SK-N-SH (cell line): ENCODE data around the gene COPZ1. TPM values are rescaled to one million over a fixed set of nuclear protein-coding genes. Genes with fewer than 3 reads are reported as not detected.

Experiments used
- CTCF ChIA-PET: fragments of 300-600, 350-600 bp; formaldehyde crosslinking; extraction: SDS; loops from one replicate; lab custom pipeline; 2021; lab: Yijun Ruan, JAX
- POLR2A ChIA-PET: fragments of 350-600 bp; sonication (Branson Sonifier 250); formaldehyde crosslinking; extraction: SDS; loops from one replicate; lab custom pipeline; 2020; ENCODE audit warnings: antibody characterized with exemption, inconsistent platforms; lab: Yijun Ruan, JAX
- DNase-seq: peaks from one replicate; pipeline ENCODE4 v3.0.0; 2012
- H2AFZ ChIP-seq: fragments of 200-600 bp; sonication (generic); 2 replicates; pipeline ENCODE4 v1.8.1; 2016; ENCODE audit warnings: antibody characterized with exemption, mild to moderate bottlenecking, low read depth
- H3F3A ChIP-seq: fragments of 200-600 bp; sonication (generic); replicated peaks from 2 replicates; pipeline ENCODE3; 2016; ENCODE audit warnings: antibody characterized with exemption, mild to moderate bottlenecking; ENCODE audit not compliant: insufficient read depth
- H3K27ac ChIP-seq, 2 experiments: fragments of 200-500 bp in 1 of 2; fragments of 200-600 bp in 1 of 2; sonication (Bioruptor generic) in 1 of 2; sonication (generic), shearing (Covaris generic) in 1 of 2; 2 replicates each; pipeline versions ENCODE4 v1.5.1 to v1.6.1; 2014 to 2016; ENCODE audit warnings: low read depth in 2 of 2, inconsistent platforms in 1 of 2, low read length in 1 of 2, mild to moderate bottlenecking in 1 of 2, mixed read lengths in 1 of 2
- H3K27me3 ChIP-seq: fragments of 200-600 bp; sonication (generic), shearing (Covaris generic); 2 replicates; pipeline ENCODE4 v1.6.1; 2016; ENCODE audit warnings: mixed run types; ENCODE audit not compliant: insufficient read depth
- H3K36me3 ChIP-seq, 2 experiments: fragments of 200-500 bp in 1 of 2; fragments of 200-600 bp in 1 of 2; sonication (Bioruptor generic) in 1 of 2; sonication (generic) in 1 of 2; replicated peaks in 1 of 2; 2 replicates each; pipeline versions ENCODE3 to v1.5.1; 2014 to 2016; ENCODE audit warnings: low read length in 1 of 2, mild to moderate bottlenecking in 1 of 2; ENCODE audit not compliant: insufficient read depth in 2 of 2, control insufficient read depth in 1 of 2
- H3K4me1 ChIP-seq, 2 experiments: fragments of 200-500 bp in 1 of 2; fragments of 200-600 bp in 1 of 2; sonication (Bioruptor generic) in 1 of 2; sonication (generic), shearing (Covaris generic) in 1 of 2; 2 replicates each; pipeline versions ENCODE4 v1.5.1 to v1.6.1; 2014 to 2016; ENCODE audit warnings: low read depth in 1 of 2, low read length in 1 of 2, mixed run types in 1 of 2; ENCODE audit not compliant: insufficient read depth in 2 of 2, control insufficient read depth in 1 of 2
- H3K4me2 ChIP-seq: fragments of 200-600 bp; sonication (generic), shearing (Covaris generic); 2 replicates; pipeline ENCODE4 v1.6.1; 2017; ENCODE audit warnings: mixed run types
- H3K4me3 ChIP-seq, 2 experiments: fragments of 200-500 bp in 1 of 2; fragments of 200-600 bp in 1 of 2; sonication (Bioruptor generic) in 1 of 2; sonication (generic), shearing (Covaris generic) in 1 of 2; 2 replicates each; pipeline versions ENCODE4 v1.5.1 to v1.8.1; 2014 to 2016; ENCODE audit warnings: low read depth in 2 of 2, inconsistent platforms in 1 of 2, low read length in 1 of 2, mild to moderate bottlenecking in 1 of 2, mixed read lengths in 1 of 2, moderate library complexity in 1 of 2
- H3K79me2 ChIP-seq: fragments of 200-600 bp; sonication (generic); 2 replicates; pipeline ENCODE4 v1.8.1; 2017; ENCODE audit warnings: mild to moderate bottlenecking; ENCODE audit not compliant: insufficient read depth
- H3K9ac ChIP-seq: fragments of 200-600 bp; sonication (generic); 2 replicates; pipeline ENCODE4 v1.6.1; 2017; ENCODE audit warnings: mixed run types
- H3K9me2 ChIP-seq: fragments of 200-600 bp; sonication (generic); 2 replicates; pipeline ENCODE4 v1.6.1; 2017; ENCODE audit warnings: mixed run types
- H3K9me3 ChIP-seq: fragments of 200-600 bp; sonication (generic); 2 replicates; pipeline ENCODE4 v1.6.1; 2017; ENCODE audit warnings: mixed run types, mild to moderate bottlenecking, moderate library complexity
- H4K20me1 ChIP-seq: fragments of 200-600 bp; sonication (generic); 2 replicates; pipeline ENCODE4 v1.6.1; 2017; ENCODE audit warnings: mild to moderate bottlenecking, mixed run types; ENCODE audit not compliant: insufficient read depth
- FOSL2 ChIP-seq: IDR thresholded peaks from 2 replicates; pipeline ENCODE4 v1.4.0; 2012; ENCODE audit warnings: low read depth, mild to moderate bottlenecking, moderate library complexity, borderline replicate concordance
- FOXM1 ChIP-seq: IDR thresholded peaks from 2 replicates; pipeline ENCODE4 v1.4.0; 2012; ENCODE audit warnings: low read depth, mild to moderate bottlenecking
- GATA2 ChIP-seq: sonication (generic); formaldehyde crosslinking; IDR thresholded peaks from 2 replicates; pipeline ENCODE4 v1.5.0; 2020; ENCODE audit warnings: mild to moderate bottlenecking, missing genetic modification reagents
- MEF2A ChIP-seq: IDR thresholded peaks from 2 replicates; pipeline ENCODE4 v1.4.0; 2012; ENCODE audit warnings: low read depth, borderline replicate concordance
- MXI1 ChIP-seq: IDR thresholded peaks from 2 replicates; pipeline ENCODE4 v1.6.1; 2012; ENCODE audit warnings: mild to moderate bottlenecking, low read depth, low read length, improper control_type of control experiment
- NFIC ChIP-seq: IDR thresholded peaks from 2 replicates; pipeline ENCODE4 v1.4.0; 2012; ENCODE audit warnings: borderline replicate concordance
- NRF1 ChIP-seq: IDR thresholded peaks from 2 replicates; pipeline ENCODE4 v1.6.1; 2012; ENCODE audit warnings: low read depth, mild to moderate bottlenecking, low read length
- POLR2AphosphoS5 ChIP-seq: IDR thresholded peaks from 2 replicates; pipeline ENCODE4 v1.6.1; 2012; ENCODE audit warnings: low read depth, low read length
- RAD21 ChIP-seq: IDR thresholded peaks from 2 replicates; pipeline ENCODE4 v1.6.1; 2012; ENCODE audit warnings: mild to moderate bottlenecking, low read length
- RCOR1 ChIP-seq: fragments of 150-350 bp; IDR thresholded peaks from 2 replicates; pipeline ENCODE4 v1.6.1; 2017; ENCODE audit warnings: antibody characterized with exemption, low read length
- RFX5 ChIP-seq: IDR thresholded peaks from 2 replicates; pipeline ENCODE4 v1.6.1; 2012; ENCODE audit warnings: mild to moderate bottlenecking, improper control_type of control experiment, low read length
- SIN3A ChIP-seq: IDR thresholded peaks from 2 replicates; pipeline ENCODE4 v1.6.1; 2012; ENCODE audit warnings: low read depth, mild to moderate bottlenecking, low read length, moderate library complexity, borderline replicate concordance
- TAF1 ChIP-seq: IDR thresholded peaks from 2 replicates; pipeline ENCODE4 v1.6.1; 2012; ENCODE audit warnings: low read depth, mild to moderate bottlenecking, low read length, moderate library complexity, borderline replicate concordance
- TCF12 ChIP-seq: IDR thresholded peaks from 2 replicates; pipeline ENCODE4 v1.4.0; 2012
- TEAD4 ChIP-seq: IDR thresholded peaks from 2 replicates; pipeline ENCODE4 v1.4.0; 2012; ENCODE audit warnings: mild to moderate bottlenecking, borderline replicate concordance; ENCODE audit not compliant: insufficient read depth
- WGBS: methylation state at CpG from one replicate; pipeline ENCODE4 v1.1.6; 2017; ENCODE audit warnings: low lambda C conversion rate; 5-methylcytosine and 5-hydroxymethylcytosine counted together
- polyA plus RNA-seq, 3 experiments: library from polyadenylated mRNA; depleted of rRNA; stranded (reverse); fragments of >200 nt; gene quantifications; 2 replicates each; pipeline ENCODE4 v1.2.3, GENCODE V29; 2012
- TF ChIP-seq, protein P1 (sequence below): IDR thresholded peaks from 2 replicates; pipeline ENCODE4 v1.4.0; 2012; ENCODE audit warnings: low read depth, borderline replicate concordance
- TF ChIP-seq, protein P2 (sequence below): IDR thresholded peaks from 2 replicates; pipeline ENCODE4 v1.6.1; 2012; ENCODE audit warnings: mild to moderate bottlenecking, low read depth, low read length, moderate library complexity
- TF ChIP-seq, protein P3 (sequence below): IDR thresholded peaks from 2 replicates; pipeline ENCODE4; 2012

Gene COPZ1
- polyA plus RNA-seq, 1 of the 3 experiments (the other 2 are of a cell fraction): 111 TPM

DNA sequence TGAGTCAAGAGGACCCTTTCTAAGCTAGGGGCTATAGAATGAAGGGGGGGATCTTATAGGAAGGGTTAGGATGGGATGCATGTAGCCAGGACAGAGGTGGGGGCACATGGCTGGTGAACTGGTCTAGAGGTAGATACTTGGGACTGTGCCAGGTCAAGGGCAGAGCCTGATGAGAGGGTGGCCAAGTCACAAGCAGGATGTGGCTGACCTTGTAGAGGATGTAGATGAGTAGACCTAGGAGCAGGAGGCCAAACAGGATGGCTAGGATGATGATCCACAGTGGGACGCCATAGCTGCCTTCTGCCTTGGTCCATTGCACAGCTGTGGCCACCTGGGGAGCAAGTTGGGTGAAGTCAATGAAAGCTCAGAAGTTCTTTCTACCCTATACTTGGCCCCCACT is 72.2 kb downstream of the COPZ1 start:
- Histone ChIP-seq H3K9me3 (no peaks in the 10 kb centered on the region), H3K4me2 (no peak overlapping the region), H3K27me3 (no peaks in the 10 kb centered on the region), H4K20me1 (no peaks in the 10 kb centered on the region)
- WGBS: 100% methylated on average over 1 of the region's 1 CpG
- no peak for TF ChIP-seq TEAD4
- TF ChIP-seq MEF2A: no peak
- TF ChIP-seq GATA2 (CRISPR knock-in tag): no peak
- no peak for TF ChIP-seq NFIC
- TF ChIP-seq, protein P1, sequence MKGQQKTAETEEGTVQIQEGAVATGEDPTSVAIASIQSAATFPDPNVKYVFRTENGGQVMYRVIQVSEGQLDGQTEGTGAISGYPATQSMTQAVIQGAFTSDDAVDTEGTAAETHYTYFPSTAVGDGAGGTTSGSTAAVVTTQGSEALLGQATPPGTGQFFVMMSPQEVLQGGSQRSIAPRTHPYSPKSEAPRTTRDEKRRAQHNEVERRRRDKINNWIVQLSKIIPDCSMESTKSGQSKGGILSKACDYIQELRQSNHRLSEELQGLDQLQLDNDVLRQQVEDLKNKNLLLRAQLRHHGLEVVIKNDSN: no peak
- TF ChIP-seq, protein P2, sequence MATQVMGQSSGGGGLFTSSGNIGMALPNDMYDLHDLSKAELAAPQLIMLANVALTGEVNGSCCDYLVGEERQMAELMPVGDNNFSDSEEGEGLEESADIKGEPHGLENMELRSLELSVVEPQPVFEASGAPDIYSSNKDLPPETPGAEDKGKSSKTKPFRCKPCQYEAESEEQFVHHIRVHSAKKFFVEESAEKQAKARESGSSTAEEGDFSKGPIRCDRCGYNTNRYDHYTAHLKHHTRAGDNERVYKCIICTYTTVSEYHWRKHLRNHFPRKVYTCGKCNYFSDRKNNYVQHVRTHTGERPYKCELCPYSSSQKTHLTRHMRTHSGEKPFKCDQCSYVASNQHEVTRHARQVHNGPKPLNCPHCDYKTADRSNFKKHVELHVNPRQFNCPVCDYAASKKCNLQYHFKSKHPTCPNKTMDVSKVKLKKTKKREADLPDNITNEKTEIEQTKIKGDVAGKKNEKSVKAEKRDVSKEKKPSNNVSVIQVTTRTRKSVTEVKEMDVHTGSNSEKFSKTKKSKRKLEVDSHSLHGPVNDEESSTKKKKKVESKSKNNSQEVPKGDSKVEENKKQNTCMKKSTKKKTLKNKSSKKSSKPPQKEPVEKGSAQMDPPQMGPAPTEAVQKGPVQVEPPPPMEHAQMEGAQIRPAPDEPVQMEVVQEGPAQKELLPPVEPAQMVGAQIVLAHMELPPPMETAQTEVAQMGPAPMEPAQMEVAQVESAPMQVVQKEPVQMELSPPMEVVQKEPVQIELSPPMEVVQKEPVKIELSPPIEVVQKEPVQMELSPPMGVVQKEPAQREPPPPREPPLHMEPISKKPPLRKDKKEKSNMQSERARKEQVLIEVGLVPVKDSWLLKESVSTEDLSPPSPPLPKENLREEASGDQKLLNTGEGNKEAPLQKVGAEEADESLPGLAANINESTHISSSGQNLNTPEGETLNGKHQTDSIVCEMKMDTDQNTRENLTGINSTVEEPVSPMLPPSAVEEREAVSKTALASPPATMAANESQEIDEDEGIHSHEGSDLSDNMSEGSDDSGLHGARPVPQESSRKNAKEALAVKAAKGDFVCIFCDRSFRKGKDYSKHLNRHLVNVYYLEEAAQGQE: no peak
- TF ChIP-seq FOXM1: no peak
- no peak for TF ChIP-seq TAF1
- no peak for TF ChIP-seq SIN3A
- no peak for TF ChIP-seq RFX5
- no peak for TF ChIP-seq POLR2AphosphoS5
- TF ChIP-seq, protein P3, sequence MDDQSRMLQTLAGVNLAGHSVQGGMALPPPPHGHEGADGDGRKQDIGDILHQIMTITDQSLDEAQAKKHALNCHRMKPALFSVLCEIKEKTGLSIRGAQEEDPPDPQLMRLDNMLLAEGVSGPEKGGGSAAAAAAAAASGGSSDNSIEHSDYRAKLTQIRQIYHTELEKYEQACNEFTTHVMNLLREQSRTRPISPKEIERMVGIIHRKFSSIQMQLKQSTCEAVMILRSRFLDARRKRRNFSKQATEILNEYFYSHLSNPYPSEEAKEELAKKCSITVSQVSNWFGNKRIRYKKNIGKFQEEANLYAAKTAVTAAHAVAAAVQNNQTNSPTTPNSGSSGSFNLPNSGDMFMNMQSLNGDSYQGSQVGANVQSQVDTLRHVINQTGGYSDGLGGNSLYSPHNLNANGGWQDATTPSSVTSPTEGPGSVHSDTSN: no peak
- TF ChIP-seq RAD21: no peak
- no peak for TF ChIP-seq RCOR1
- TF ChIP-seq TCF12: no peak
- no peak for TF ChIP-seq FOSL2
- no peak for TF ChIP-seq NRF1
- TF ChIP-seq MXI1: no peak
- TF ChIP-seq, all 33 proteins: peak for 0
- Histone ChIP-seq H3K79me2 (no peaks in the 10 kb centered on the region), H3K9ac (no peak overlapping the region), H3K36me3 (peaks cover 45 to 56% of the 10 kb centered on the region in 2 experiments), H3K27ac (no peak overlapping the region), H3K4me3 (no peak overlapping the region), H3K4me1 (no peaks in the 10 kb centered on the region), H2AFZ (no peak overlapping the region), H3F3A (peaks cover 22% of the 10 kb centered on the region), H3K9me2 (no peaks in the 10 kb centered on the region)
- CTCF ChIA-PET: interaction anchor here (2.4 to 12.3 kb wide), 5 partner anchors 11 to 50 kb away, joined by 17 to 490 read pairs (median 125); partner anchors contain the start of genes ITGA5 and ZNF385A
- POLR2A ChIA-PET: no interaction called here
- no peak for DNase-seq
